ENCODE data around the gene AFMID.

Gene AFMID

DNA sequence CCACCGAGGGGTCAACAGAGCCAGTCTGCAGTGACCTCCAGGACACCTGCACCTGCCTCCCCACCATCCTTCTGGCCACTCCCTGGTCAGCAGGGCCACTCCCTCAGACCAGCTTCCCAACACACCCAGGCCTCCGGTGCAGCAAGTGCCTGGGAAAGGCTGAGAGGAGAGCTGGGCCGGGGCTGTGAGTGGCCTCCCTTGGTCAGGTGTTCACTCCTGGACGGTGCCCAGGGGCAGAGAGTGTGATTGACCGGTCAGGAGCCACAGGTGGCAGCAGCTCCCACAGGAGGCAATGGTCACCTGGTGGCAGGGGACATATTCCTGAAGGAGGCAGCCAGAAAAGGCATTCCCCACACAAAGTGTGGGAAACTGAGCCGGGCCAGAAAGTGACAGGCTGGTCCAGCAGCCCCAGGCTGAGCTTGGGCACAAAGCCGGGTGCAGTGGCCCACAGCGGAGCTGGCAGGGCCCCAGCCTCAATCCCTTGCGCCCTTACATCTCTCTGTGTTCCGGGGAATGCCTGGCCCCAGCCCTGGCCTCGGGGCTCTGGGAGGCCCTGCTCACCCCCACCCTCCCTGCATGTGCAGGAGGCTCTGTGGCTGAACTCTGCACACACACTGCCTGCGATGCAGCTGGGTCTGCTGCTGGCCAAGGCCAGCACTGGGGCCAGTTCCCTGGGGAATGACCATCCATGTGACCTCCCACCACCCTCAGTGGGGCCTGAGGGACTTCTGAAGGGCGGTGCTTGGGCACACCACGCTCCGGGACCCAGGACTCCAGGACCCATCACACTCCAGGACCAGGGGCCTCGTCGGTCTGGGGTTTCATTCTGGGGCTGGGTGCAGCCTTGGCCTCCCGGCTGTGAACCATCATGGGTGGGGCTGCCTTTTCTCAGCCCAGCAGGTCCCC, 42.2 kb upstream of the AFMID start:
- Histone ChIP-seq H3K9me3 (ENCODE audit: control insufficient read depth, insufficient read depth, low read length) (no peaks in the 10 kb centered on the region), H3K4me1 (ENCODE audit: control insufficient read depth, insufficient read depth, low read length) (no peaks in the 10 kb centered on the region), H3K27me3 (ENCODE audit: control insufficient read depth, insufficient read depth, low read length) (no peaks in the 10 kb centered on the region), H3K9ac (ENCODE audit: low read depth, low read length) (no peak overlapping the region), H3K36me3 (ENCODE audit: control insufficient read depth, insufficient read depth, low read length) (peaks cover 2% of the 10 kb centered on the region), H3K4me3 (ENCODE audit: low read depth, low read length) (no peak overlapping the region)

DNA sequence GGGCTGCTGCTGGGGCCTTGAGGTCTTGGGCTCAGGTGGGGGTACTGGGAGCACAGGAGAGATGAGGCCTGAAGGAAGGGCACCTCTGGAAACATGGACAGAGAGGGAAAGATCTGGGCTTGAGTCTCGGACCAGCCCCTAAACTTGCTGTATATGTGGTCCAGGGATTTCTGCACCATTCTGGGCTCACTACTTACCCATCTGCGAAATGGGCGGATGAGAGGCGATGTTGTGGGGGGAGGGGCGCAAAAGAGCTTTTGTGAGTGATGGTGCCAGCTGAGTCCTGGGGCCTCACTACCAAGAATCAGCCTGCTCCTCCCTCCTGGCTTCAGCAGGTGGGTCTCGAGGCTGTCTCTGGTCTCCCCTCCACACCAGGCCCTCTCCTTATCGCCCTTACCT, 40.7 kb upstream of the AFMID start:
- Histone ChIP-seq H3K36me3 (ENCODE audit: control insufficient read depth, insufficient read depth, low read length) (peaks cover 2% of the 10 kb centered on the region), H3K4me3 (ENCODE audit: low read depth, low read length) (no peak overlapping the region), H3K4me1 (ENCODE audit: control insufficient read depth, insufficient read depth, low read length) (no peaks in the 10 kb centered on the region), H3K27me3 (ENCODE audit: control insufficient read depth, insufficient read depth, low read length) (no peaks in the 10 kb centered on the region), H3K9me3 (ENCODE audit: control insufficient read depth, insufficient read depth, low read length) (no peaks in the 10 kb centered on the region), H3K9ac (ENCODE audit: low read depth, low read length) (no peak overlapping the region)

GRCh38 chr17:78146881-78147280, 40.3 kb upstream of the AFMID start:
- H3K27me3 ChIP-seq (ENCODE audit: control insufficient read depth, insufficient read depth, low read length): no peaks in the 10 kb centered on the region
- H3K9me3 ChIP-seq (ENCODE audit: control insufficient read depth, insufficient read depth, low read length): no peaks in the 10 kb centered on the region
- no peaks in the 10 kb centered on the region for H3K4me1 ChIP-seq (ENCODE audit: control insufficient read depth, insufficient read depth, low read length)
- H3K4me3 ChIP-seq (ENCODE audit: low read depth, low read length): no peak overlapping the region
- no peak overlapping the region for H3K9ac ChIP-seq (ENCODE audit: low read depth, low read length)
- peaks cover 2% of the 10 kb centered on the region for H3K36me3 ChIP-seq (ENCODE audit: control insufficient read depth, insufficient read depth, low read length)

- Histone ChIP-seq H3K27me3 (ENCODE audit: control insufficient read depth, insufficient read depth, low read length) (no peaks in the 10 kb centered on the region), H3K9me3 (ENCODE audit: control insufficient read depth, insufficient read depth, low read length) (no peaks in the 10 kb centered on the region), H3K9ac (ENCODE audit: low read depth, low read length) (no peak overlapping the region), H3K36me3 (ENCODE audit: control insufficient read depth, insufficient read depth, low read length) (peaks cover 2% of the 10 kb centered on the region), H3K4me1 (ENCODE audit: control insufficient read depth, insufficient read depth, low read length) (no peaks in the 10 kb centered on the region), H3K4me3 (ENCODE audit: low read depth, low read length) (no peak overlapping the region)
These were observed 39.7 kb upstream of the AFMID start for GRCh38 chr17:78147315-78147998.

DNA sequence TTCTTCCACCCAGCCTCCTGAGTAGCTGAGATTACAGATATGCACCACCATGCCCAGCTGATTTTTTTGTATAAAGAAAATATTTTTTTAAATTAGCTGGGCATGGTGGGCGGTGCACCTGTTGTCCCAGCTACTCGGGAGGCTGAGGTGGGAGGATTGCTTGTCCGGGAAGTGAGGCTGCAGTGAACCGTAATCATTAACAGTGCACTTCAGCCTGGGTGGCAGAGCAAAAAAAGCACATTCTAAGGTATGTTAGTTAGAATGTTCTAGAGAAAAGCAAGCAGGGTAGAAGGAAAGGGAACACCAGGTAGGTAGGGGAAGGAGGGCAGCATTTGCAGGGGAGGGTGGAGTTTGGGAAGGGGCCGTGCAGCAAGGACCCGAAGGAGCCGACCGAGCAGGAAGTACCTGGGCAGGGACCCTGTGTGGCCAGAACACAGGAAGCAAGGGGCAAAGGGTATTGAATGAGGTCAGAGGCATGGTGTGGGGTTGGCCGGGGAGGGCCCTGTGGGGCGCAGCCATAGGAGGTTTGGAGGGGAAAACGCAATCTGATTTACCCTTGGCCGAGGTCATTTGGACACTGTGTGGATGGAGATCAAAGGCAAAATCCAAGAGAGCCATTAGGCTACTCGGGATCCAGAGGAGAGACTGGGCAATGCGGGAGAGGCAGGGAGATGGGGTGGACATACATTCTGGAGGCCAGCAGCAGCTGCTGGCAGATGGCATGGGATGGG, 38.7 kb upstream of the AFMID start:
- Histone ChIP-seq H3K36me3 (ENCODE audit: control insufficient read depth, insufficient read depth, low read length) (peaks cover 2% of the 10 kb centered on the region), H3K4me1 (ENCODE audit: control insufficient read depth, insufficient read depth, low read length) (no peaks in the 10 kb centered on the region), H3K27me3 (ENCODE audit: control insufficient read depth, insufficient read depth, low read length) (no peaks in the 10 kb centered on the region), H3K4me3 (ENCODE audit: low read depth, low read length) (no peak overlapping the region), H3K9me3 (ENCODE audit: control insufficient read depth, insufficient read depth, low read length) (no peaks in the 10 kb centered on the region), H3K9ac (ENCODE audit: low read depth, low read length) (no peak overlapping the region)

DNA sequence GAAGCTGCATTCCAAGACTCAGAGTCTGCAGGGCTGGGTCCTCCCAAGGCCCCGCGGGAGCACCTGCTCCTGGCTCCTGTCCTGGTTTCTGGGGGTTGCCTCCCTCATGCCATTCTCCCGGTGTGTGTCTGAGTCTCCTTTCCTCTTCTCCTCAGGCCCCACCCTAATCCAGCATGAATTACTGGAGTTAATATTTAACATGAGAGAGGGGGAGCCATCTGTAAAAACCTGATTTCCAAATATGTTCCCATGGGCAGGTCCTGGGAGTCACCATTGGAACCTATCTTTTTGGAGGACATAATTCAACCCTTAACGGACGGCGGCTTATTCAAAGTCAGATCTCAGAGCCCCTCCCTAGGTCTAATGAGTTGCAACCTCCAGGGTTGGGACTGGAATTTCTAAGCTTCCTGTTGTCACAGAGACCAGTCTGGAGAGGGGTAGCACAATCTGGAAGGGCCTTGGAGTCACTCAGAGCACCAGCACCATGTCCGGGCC, 35.6 kb upstream of the AFMID start:
- Histone ChIP-seq H3K9ac (ENCODE audit: low read depth, low read length) (no peak overlapping the region), H3K36me3 (ENCODE audit: control insufficient read depth, insufficient read depth, low read length) (peaks cover 2% of the 10 kb centered on the region), H3K9me3 (ENCODE audit: control insufficient read depth, insufficient read depth, low read length) (no peaks in the 10 kb centered on the region), H3K4me1 (ENCODE audit: control insufficient read depth, insufficient read depth, low read length) (no peaks in the 10 kb centered on the region), H3K27me3 (ENCODE audit: control insufficient read depth, insufficient read depth, low read length) (no peaks in the 10 kb centered on the region), H3K4me3 (ENCODE audit: low read depth, low read length) (no peak overlapping the region)

- no peaks in the 10 kb centered on the region for H3K27me3 ChIP-seq (ENCODE audit: control insufficient read depth, insufficient read depth, low read length)
- no peaks in the 10 kb centered on the region for H3K36me3 ChIP-seq (ENCODE audit: control insufficient read depth, insufficient read depth, low read length)
- no peaks in the 10 kb centered on the region for H3K9me3 ChIP-seq (ENCODE audit: control insufficient read depth, insufficient read depth, low read length)
- H3K4me3 ChIP-seq (ENCODE audit: low read depth, low read length): no peak overlapping the region
- no peak overlapping the region for H3K9ac ChIP-seq (ENCODE audit: low read depth, low read length)
- no peaks in the 10 kb centered on the region for H3K4me1 ChIP-seq (ENCODE audit: control insufficient read depth, insufficient read depth, low read length)
These were observed 32.0 kb upstream of the AFMID start for GRCh38 chr17:78154903-78155811.

DNA sequence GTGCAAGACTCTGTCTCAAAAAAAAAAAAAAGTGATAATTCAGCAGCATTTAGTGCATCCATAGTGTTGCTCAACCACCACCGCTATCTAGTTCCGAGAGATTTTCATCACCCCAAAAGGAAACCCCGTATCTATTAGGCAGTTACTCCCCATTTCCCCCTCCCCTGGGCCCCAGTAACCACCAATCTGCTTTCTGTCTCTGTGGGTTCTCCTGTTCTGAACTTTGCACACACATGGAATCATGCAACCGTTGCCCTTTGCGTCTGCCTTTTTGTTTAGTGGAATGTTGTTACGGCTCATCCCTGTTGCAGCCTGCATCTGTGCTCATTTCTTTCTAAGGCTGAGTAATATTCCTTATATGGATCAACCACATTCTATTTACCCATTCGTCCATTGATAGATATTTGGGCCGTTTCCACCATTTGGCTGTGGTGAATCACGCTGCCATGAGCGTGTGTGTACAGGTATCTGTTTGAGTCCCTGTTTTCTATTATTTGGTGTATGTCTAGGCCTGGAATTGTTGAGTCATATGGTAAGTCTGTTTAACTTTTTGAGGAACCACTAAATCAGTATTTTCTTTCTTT, 27.5 kb upstream of the AFMID start:
- Histone ChIP-seq H3K9me3 (ENCODE audit: control insufficient read depth, insufficient read depth, low read length) (no peaks in the 10 kb centered on the region), H3K36me3 (ENCODE audit: control insufficient read depth, insufficient read depth, low read length) (no peaks in the 10 kb centered on the region), H3K9ac (ENCODE audit: low read depth, low read length) (no peak overlapping the region), H3K27me3 (ENCODE audit: control insufficient read depth, insufficient read depth, low read length) (no peaks in the 10 kb centered on the region), H3K4me1 (ENCODE audit: control insufficient read depth, insufficient read depth, low read length) (no peaks in the 10 kb centered on the region), H3K4me3 (ENCODE audit: low read depth, low read length) (no peak overlapping the region)

DNA sequence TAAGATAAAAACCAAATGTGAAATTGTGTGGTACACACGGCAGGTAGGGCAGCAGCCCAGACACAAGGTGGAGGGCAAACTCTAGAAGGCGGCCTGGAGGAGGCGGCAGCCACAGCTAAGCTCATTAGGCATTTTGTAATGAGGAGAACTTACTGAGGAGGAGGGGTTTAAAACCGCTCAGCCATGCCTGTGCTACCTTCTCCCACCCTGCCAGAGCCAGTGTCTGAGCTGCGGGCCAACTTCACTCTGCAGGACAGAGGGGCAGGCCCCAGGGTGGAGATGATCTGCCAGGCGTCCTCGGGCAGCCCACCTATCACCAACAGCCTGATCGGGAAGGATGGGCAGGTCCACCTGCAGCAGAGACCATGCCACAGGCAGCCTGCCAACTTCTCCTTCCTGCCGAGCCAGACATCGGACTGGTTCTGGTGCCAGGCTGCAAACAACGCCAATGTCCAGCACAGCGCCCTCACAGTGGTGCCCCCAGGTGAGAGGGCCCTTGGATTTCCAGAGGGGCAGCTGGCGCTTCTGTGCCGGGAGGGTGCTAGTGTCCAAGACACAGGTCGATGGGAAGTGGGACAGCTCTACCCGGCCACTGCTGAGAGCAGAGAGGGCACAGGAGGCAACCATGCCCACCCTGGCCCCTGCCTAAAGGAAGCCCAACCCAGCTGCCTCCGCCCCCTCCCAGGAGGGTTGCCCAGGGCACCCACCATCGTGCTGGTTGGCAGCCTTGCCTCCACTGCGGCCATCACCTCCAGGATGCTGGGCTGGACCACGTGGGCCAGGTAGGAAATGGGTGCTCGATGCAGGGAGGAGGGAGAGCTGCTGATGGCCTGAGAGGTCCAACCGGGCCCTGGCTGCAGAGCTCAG, 23.0 kb upstream of the AFMID start:
- no peaks in the 10 kb centered on the region for H3K36me3 ChIP-seq (ENCODE audit: control insufficient read depth, insufficient read depth, low read length)
- H3K27me3 ChIP-seq (ENCODE audit: control insufficient read depth, insufficient read depth, low read length): no peaks in the 10 kb centered on the region
- H3K4me1 ChIP-seq (ENCODE audit: control insufficient read depth, insufficient read depth, low read length): no peaks in the 10 kb centered on the region
- H3K9me3 ChIP-seq (ENCODE audit: control insufficient read depth, insufficient read depth, low read length): no peaks in the 10 kb centered on the region
- H3K9ac ChIP-seq (ENCODE audit: low read depth, low read length): no peak overlapping the region
- H3K4me3 ChIP-seq (ENCODE audit: low read depth, low read length): no peak overlapping the region

Measured in iPS-15b (cell line).